Testis (tissue), 2 donors: ENCODE data around the gene SPRN.

Experiments
- POLR2A ChIP-seq: fragments of 450-650 bp; IDR thresholded peaks from one replicate; pipeline ENCODE4 v1.6.1; 2017; ENCODE audit warnings: antibody characterized with exemption, mild to moderate bottlenecking, moderate library complexity
- TF ChIP-seq, protein P1 (sequence below), 3 experiments: fragments of 450-650 bp in 2 of 3; fragments of 200-600 bp in 1 of 3; sonication (generic) in 1 of 3; IDR thresholded peaks; one replicate each; pipeline ENCODE4 v1.5.1; 2016 to 2019; ENCODE audit warnings: antibody characterized with exemption in 3 of 3, mild to moderate bottlenecking in 2 of 3, moderate library complexity in 1 of 3

DNA sequence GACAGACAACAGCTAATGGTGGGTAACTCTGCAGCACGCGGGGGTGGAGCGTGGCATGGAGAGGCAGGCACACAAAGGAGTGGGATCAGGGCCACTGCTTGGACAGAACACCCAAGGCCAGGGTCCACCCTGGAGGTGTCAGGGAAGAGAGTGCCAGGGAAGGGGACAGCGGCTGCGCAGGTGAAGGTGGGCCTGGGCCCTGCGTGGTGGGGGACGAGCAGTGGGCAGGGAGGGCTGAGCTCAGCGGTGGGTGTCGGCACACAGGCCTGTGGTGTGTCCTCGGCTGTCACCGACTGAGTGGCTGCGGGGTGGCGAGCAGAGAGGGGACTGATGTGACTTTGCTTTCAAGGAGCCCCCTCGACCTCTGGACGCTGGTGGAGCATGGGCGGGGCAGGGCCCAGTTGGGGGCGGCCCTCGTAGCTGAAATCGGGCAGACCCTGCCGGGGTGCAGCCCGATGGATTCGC lies 20.9 kb upstream of the SPRN start:
- TF ChIP-seq, protein P1, sequence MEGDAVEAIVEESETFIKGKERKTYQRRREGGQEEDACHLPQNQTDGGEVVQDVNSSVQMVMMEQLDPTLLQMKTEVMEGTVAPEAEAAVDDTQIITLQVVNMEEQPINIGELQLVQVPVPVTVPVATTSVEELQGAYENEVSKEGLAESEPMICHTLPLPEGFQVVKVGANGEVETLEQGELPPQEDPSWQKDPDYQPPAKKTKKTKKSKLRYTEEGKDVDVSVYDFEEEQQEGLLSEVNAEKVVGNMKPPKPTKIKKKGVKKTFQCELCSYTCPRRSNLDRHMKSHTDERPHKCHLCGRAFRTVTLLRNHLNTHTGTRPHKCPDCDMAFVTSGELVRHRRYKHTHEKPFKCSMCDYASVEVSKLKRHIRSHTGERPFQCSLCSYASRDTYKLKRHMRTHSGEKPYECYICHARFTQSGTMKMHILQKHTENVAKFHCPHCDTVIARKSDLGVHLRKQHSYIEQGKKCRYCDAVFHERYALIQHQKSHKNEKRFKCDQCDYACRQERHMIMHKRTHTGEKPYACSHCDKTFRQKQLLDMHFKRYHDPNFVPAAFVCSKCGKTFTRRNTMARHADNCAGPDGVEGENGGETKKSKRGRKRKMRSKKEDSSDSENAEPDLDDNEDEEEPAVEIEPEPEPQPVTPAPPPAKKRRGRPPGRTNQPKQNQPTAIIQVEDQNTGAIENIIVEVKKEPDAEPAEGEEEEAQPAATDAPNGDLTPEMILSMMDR (IDR thresholded peaks at IDR 0.05): no peak
- TF ChIP-seq POLR2A: no peak
